Measurements from ENCODE around the gene SHBG.

SHBG gene

DNA sequence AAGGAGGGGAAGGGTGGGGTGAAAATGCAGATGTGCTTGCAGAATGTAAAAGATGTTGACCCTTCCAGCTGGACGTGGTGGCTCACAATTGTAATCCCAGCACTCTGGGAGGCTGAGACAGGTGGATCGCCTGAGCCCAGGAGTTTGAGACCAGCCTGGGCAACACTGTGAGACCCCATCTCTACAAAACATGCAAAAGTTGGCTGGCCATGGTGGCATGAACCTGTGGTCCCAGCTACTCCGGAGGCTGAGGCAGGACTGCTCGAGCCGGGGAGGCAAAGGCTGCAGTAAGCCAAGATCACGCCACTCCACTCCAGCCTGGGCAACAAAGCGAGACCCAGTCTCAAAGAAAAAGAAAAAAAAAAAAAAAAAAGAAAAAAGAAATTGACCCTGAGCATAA is 38.5 kb downstream of the SHBG start:
- Histone ChIP-seq H3K36me3 (peaks cover 35% of the 10 kb centered on the region), H3K27ac (no peak overlapping the region), H3K4me3 (ENCODE audit: low read depth in 1 of 2, low read length in 1 of 2) (no peak overlapping the region), H3K9me3 (peaks cover 2% of the 10 kb centered on the region), H3K27me3 (no peaks in the 10 kb centered on the region), H3K4me1 (ENCODE audit: control insufficient read depth in 1 of 2, insufficient read depth in 1 of 2, low read depth in 1 of 2, low read length in 1 of 2) (no peaks in the 10 kb centered on the region)
- TF ChIP-seq, protein P1, sequence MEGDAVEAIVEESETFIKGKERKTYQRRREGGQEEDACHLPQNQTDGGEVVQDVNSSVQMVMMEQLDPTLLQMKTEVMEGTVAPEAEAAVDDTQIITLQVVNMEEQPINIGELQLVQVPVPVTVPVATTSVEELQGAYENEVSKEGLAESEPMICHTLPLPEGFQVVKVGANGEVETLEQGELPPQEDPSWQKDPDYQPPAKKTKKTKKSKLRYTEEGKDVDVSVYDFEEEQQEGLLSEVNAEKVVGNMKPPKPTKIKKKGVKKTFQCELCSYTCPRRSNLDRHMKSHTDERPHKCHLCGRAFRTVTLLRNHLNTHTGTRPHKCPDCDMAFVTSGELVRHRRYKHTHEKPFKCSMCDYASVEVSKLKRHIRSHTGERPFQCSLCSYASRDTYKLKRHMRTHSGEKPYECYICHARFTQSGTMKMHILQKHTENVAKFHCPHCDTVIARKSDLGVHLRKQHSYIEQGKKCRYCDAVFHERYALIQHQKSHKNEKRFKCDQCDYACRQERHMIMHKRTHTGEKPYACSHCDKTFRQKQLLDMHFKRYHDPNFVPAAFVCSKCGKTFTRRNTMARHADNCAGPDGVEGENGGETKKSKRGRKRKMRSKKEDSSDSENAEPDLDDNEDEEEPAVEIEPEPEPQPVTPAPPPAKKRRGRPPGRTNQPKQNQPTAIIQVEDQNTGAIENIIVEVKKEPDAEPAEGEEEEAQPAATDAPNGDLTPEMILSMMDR (IDR thresholded peaks at IDR 0.05): no peak

DNA sequence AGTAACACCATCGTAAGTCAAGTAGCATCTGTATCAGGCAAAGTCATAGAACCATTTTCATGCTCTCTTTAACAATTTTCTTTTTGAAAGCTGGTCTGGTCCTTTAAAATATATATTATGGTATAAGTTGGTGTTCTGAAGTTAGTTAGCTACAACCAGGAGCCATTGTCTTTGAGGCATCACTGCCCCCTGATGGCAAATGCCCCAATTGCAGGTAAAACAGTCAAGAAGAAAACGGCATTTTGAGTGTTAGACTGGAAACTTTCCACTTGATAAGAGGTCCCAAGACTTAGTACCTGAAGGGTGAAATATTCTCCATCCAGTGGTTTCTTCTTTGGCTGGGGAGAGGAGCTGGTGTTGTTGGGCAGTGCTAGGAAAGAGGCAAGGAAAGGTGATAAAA is 43.3 kb downstream of the SHBG start:
- Histone ChIP-seq H3K36me3 (peaks cover 63% of the 10 kb centered on the region), H3K4me3 (ENCODE audit: low read depth in 1 of 2, low read length in 1 of 2) (no peak overlapping the region), H3K27me3 (no peaks in the 10 kb centered on the region), H3K27ac (no peak overlapping the region), H3K9me3 (peaks cover 8% of the 10 kb centered on the region), H3K4me1 (ENCODE audit: control insufficient read depth in 1 of 2, insufficient read depth in 1 of 2, low read depth in 1 of 2, low read length in 1 of 2) (no peaks in the 10 kb centered on the region)
- TF ChIP-seq, protein P1 (IDR thresholded peaks at IDR 0.05): no peak

DNA sequence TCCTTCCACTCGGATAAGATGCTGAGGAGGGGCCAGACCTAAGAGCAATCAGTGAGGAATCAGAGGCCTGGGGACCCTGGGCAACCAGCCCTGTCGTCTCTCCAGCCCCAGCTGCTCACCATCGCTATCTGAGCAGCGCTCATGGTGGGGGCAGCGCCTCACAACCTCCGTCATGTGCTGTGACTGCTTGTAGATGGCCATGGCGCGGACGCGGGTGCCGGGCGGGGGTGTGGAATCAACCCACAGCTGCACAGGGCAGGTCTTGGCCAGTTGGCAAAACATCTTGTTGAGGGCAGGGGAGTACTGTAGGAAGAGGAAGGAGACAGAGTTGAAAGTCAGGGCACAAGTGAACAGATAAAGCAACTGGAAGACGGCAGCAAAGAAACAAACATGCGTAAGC is 45.0 kb downstream of the SHBG start:
- no peaks in the 10 kb centered on the region for H3K27me3 ChIP-seq
- no peak overlapping the region for H3K27ac ChIP-seq
- peaks cover 52% of the 10 kb centered on the region for H3K36me3 ChIP-seq
- TF ChIP-seq, protein P1 (IDR thresholded peaks at IDR 0.05): no peak
- peaks cover 8% of the 10 kb centered on the region for H3K9me3 ChIP-seq
- no peaks in the 10 kb centered on the region for H3K4me1 ChIP-seq (ENCODE audit: control insufficient read depth in 1 of 2, insufficient read depth in 1 of 2, low read depth in 1 of 2, low read length in 1 of 2)
- H3K4me3 ChIP-seq (ENCODE audit: low read depth in 1 of 2, low read length in 1 of 2): no peak overlapping the region

DNA sequence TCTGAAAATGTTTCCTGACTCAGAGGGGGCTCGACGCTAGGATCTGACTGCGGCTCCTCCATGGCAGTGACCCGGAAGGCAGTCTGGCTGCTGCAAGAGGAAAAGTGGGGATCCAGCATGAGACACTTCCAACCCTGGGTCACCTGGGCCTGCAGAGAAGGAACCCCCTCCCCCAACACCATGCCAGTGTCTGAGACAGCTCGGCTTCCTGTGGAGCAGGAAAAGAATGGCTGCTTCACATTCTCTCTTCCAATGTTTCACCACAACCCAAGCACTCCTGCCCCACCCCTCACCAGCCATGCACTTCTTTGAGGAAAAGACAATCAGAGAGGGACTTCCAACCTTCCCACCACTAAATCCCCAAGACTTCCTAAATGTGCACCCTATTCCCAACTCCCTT is 46.6 kb downstream of the SHBG start:
- Histone ChIP-seq H3K4me3 (ENCODE audit: low read depth in 1 of 2, low read length in 1 of 2) (no peak overlapping the region), H3K9me3 (peaks cover 8% of the 10 kb centered on the region), H3K36me3 (peaks cover 37% of the 10 kb centered on the region), H3K27me3 (no peaks in the 10 kb centered on the region), H3K4me1 (ENCODE audit: control insufficient read depth in 1 of 2, insufficient read depth in 1 of 2, low read depth in 1 of 2, low read length in 1 of 2) (no peaks in the 10 kb centered on the region), H3K27ac (no peak overlapping the region)
- TF ChIP-seq, protein P1 (IDR thresholded peaks at IDR 0.05): no peak

DNA sequence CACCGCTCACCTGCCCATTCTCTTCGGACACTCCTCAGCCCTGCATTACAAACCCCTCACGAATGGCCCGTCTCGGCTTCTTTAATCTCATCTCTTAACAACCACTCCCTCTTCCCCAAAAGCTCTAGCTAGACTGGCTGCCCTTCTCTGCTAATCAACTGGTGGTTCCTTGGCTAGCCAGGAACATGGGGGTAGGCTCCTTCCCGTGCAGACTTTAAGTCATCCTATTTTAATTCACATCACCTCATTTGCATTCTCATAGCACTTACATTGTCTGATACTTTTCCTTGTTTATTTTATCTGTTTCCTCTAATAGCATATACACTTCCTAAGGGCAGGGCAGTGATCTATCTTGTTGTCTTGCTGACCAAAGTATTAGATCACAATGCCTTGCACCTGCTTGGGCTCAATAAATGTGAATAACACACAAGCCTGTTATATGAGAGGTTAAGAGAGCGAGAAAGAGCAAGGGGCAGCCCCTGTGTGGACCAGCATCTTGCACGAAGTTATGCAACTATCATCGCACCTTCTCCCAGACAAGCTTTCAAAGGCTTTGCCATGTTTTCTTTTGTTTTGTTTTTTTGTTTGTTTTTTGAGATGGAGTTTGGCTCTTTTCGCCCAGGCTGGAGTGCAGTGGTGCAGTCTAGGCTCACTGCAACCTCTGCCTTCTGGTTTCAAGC is 47.6 kb downstream of the SHBG start:
- Histone ChIP-seq H3K36me3 (peaks cover 32% of the 10 kb centered on the region), H3K4me1 (ENCODE audit: control insufficient read depth in 1 of 2, insufficient read depth in 1 of 2, low read depth in 1 of 2, low read length in 1 of 2) (no peaks in the 10 kb centered on the region), H3K27me3 (no peaks in the 10 kb centered on the region), H3K9me3 (peaks cover 8% of the 10 kb centered on the region), H3K4me3 (ENCODE audit: low read depth in 1 of 2, low read length in 1 of 2) (no peak overlapping the region), H3K27ac (no peak overlapping the region)
- TF ChIP-seq, protein P1 (IDR thresholded peaks at IDR 0.05): no peak
